Caco-2 (cell line): ENCODE measurements around the gene ZC3H6. TPM values are rescaled to one million over a fixed set of nuclear protein-coding genes. Genes with fewer than 3 reads are reported as not detected.

Source experiments
- Bru-seq: library from RNA; stranded (reverse); fragments of 400-500 nt; gene quantifications from one replicate; lab custom pipeline; 2021; lab: Mats Ljungman, UMichigan
- BruChase-seq, 2 experiments: library from RNA; stranded (reverse); fragments of 400-500 nt; gene quantifications; one replicate each; lab custom pipeline; 2021; lab: Mats Ljungman, UMichigan
- BruUV-seq: library from RNA; stranded (reverse); fragments of 400-500 nt; replicated peaks from 2 replicates; lab custom pipeline; 2021; lab: Mats Ljungman, UMichigan
- CTCF ChIA-PET: fragments of 300-600 bp; sonication (Branson Sonifier 250); formaldehyde crosslinking; loops from one replicate; lab custom pipeline; 2022; ENCODE audit warnings: antibody characterized with exemption; lab: Charles Lee
- POLR2A ChIA-PET: fragments of 300-600 bp; sonication (Branson Sonifier 250); formaldehyde crosslinking; loops from one replicate; lab custom pipeline; 2022; ENCODE audit warnings: antibody characterized with exemption; lab: Charles Lee
- DNase-seq, 2 experiments: peaks; one replicate each; pipeline versions ENCODE4 v3.0.0 to v3.0.0-alpha.2; 2020 to 2022
- H3K27me3 ChIP-seq: replicated peaks from 2 replicates; pipeline ENCODE4 v1.6.0; 2011; ENCODE audit warnings: low read length; ENCODE audit not compliant: control insufficient read depth, insufficient read depth
- H3K36me3 ChIP-seq: 2 replicates; pipeline ENCODE4 v1.5.1; 2011; ENCODE audit warnings: low read length; ENCODE audit not compliant: control insufficient read depth, insufficient read depth
- H3K4me1 ChIP-seq: fragments of 250-450 bp; sonication (Bioruptor Pico); 2 replicates; pipeline ENCODE4 v1.5.1; 2020; ENCODE audit warnings: mild to moderate bottlenecking
- H3K4me3 ChIP-seq: 2 replicates; pipeline ENCODE4 v1.5.1; 2011; ENCODE audit warnings: low read depth, mild to moderate bottlenecking, control low read depth, low read length
- H3K9me3 ChIP-seq: fragments of 250-450 bp; sonication (Bioruptor Pico); 2 replicates; pipeline ENCODE4 v1.5.1; 2020; ENCODE audit warnings: mild to moderate bottlenecking, moderate library complexity
- H3K27ac Mint-ChIP-seq: one replicate; pipeline ENCODE4 v1.8.0; 2022; ENCODE audit warnings: mixed read lengths; ENCODE audit not compliant: unreplicated experiment
- H3K27me3 Mint-ChIP-seq: one replicate; pipeline ENCODE4 v1.8.0; 2022; ENCODE audit warnings: mixed read lengths; ENCODE audit not compliant: insufficient read depth, unreplicated experiment
- H3K36me3 Mint-ChIP-seq: one replicate; pipeline ENCODE4 v1.8.0; 2022; ENCODE audit warnings: mild to moderate bottlenecking, mixed read lengths; ENCODE audit not compliant: insufficient read depth, unreplicated experiment
- H3K4me1 Mint-ChIP-seq: one replicate; pipeline ENCODE4 v1.8.0; 2022; ENCODE audit warnings: low read depth, mixed read lengths; ENCODE audit not compliant: unreplicated experiment
- H3K4me3 Mint-ChIP-seq: one replicate; pipeline ENCODE4 v1.8.0; 2022; ENCODE audit warnings: mild to moderate bottlenecking, moderate library complexity, mixed read lengths; ENCODE audit not compliant: unreplicated experiment
- H3K9me3 Mint-ChIP-seq: one replicate; pipeline ENCODE4 v1.8.0; 2022; ENCODE audit warnings: mixed read lengths; ENCODE audit not compliant: unreplicated experiment
- intact Hi-C: fragments of 100-400 bp; cut with micrococcal nuclease; formaldehyde crosslinking; loops from one replicate; pipeline ENCODE4 v1.10.0; 2022; ENCODE audit not compliant: unreplicated experiment
- long read RNA-seq: library from polyadenylated mRNA; stranded (forward); transcript quantifications from one replicate; pipeline ENCODE4 v2.0.0, GENCODE V29; 2022
- total RNA-seq: library from RNA; stranded (reverse); gene quantifications from 2 replicates; pipeline ENCODE4 v1.2.3, GENCODE V29; 2022
- TF ChIP-seq, protein P1 (sequence below), 2 experiments: fragments of 200-600 bp in 1 of 2; IDR thresholded peaks; 1 replicate in 1 of 2; 2 replicates in 1 of 2; pipeline versions ENCODE4 v1.5.1 to v1.8.0; 2011 to 2022; ENCODE audit warnings: antibody characterized with exemption in 1 of 2, control low read depth in 1 of 2, inconsistent platforms in 1 of 2, low read depth in 1 of 2, low read length in 1 of 2, mild to moderate bottlenecking in 1 of 2, moderate library complexity in 1 of 2; ENCODE audit not compliant: insufficient read depth in 1 of 2, severe bottlenecking in 1 of 2, unreplicated experiment in 1 of 2

Gene ZC3H6, protein sequence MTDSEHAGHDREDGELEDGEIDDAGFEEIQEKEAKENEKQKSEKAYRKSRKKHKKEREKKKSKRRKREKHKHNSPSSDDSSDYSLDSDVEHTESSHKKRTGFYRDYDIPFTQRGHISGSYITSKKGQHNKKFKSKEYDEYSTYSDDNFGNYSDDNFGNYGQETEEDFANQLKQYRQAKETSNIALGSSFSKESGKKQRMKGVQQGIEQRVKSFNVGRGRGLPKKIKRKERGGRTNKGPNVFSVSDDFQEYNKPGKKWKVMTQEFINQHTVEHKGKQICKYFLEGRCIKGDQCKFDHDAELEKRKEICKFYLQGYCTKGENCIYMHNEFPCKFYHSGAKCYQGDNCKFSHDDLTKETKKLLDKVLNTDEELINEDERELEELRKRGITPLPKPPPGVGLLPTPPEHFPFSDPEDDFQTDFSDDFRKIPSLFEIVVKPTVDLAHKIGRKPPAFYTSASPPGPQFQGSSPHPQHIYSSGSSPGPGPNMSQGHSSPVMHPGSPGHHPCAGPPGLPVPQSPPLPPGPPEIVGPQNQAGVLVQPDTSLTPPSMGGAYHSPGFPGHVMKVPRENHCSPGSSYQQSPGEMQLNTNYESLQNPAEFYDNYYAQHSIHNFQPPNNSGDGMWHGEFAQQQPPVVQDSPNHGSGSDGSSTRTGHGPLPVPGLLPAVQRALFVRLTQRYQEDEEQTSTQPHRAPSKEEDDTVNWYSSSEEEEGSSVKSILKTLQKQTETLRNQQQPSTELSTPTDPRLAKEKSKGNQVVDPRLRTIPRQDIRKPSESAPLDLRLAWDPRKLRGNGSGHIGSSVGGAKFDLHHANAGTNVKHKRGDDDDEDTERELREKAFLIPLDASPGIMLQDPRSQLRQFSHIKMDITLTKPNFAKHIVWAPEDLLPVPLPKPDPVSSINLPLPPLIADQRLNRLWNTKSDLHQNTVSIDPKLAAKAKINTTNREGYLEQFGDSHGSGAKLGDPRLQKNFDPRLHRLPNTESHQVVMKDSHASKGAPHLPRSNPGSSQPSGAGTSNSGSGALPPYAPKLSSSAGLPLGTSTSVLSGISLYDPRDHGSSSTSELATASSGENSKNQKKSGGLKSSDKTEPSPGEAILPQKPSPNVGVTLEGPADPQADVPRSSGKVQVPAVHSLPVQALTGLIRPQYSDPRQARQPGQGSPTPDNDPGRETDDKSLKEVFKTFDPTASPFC
- total RNA-seq (1.9 and 3.2 TPM in 2 replicates), Bru-seq, nascent RNA (percentile 56 among the genes with signal in this experiment), BruChase-seq, experiment 1, labeled RNA remaining after a 2-hour chase (percentile 55 among the genes with signal in this experiment), BruChase-seq, experiment 2, labeled RNA remaining after a 6-hour chase (percentile 51 among the genes with signal in this experiment)
- long read RNA-seq, full-length matches to known transcripts: 1 of 4 reads
- long read RNA-seq, partial matches to known transcripts: 0 of 4 reads
- long read RNA-seq, other reads (novel, unspliced or antisense): 3 of 4 reads

DNA sequence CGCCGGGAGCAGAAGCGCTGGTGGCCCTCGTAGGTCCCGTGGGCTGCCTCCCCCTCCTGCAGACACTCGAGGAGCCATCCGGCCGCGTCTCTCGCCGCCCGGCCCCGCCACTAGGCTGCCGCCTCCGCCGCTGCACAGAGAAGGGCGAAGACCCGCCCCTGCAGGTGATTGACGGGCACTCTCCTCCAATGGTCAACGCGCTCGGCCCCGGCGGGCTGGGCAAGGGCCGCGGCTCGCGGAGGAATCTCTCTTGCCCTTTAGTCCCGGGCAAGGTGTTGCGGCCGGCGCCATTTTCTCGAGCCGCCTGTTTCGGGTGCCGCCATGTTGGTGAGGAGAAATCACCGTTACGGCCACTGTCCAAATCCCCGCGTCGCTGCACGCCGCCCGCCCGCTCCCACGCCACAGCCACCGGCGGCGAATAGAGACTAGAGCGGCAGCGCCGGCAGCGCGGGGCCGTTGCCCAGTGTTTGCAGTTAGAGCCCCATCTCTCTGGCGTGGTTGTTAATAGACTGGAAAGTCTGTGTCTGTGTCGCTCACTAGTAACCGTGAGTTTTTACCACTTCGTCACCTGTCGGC, at the start of gene ZC3H6:
TSS of gene ZC3H6 (plus strand) at position 287 of the 576 bp plus-strand sequence. CDS start 398 bp downstream, outside the sequence.
- Histone ChIP-seq H3K36me3 (no peaks in the 10 kb centered on the region), H3K27me3 (no peaks in the 10 kb centered on the region), H3K4me3 (peak within 1 kb of the TSS; percentile 98), H3K4me1 (no peaks in the 10 kb centered on the region), H3K9me3 (no peaks in the 10 kb centered on the region)
- POLR2A ChIA-PET: interaction anchor here (0.6 kb wide), 1 partner anchor 221 kb away, joined by 3 read pairs; no protein-coding TSS in a partner anchor
- peak; percentile 98 to 100 for DNase-seq
- Mint-ChIP-seq H3K4me1 (peaks cover 7% of the 10 kb centered on the region), H3K36me3 (peaks cover 12% of the 10 kb centered on the region), H3K27ac (peak within 1 kb of the TSS; percentile 93), H3K27me3 (no peaks in the 10 kb centered on the region), H3K9me3 (no peaks in the 10 kb centered on the region), H3K4me3 (peak within 1 kb of the TSS; percentile 81)
- BruUV-seq: no TSS peak
- TF ChIP-seq, protein P1, sequence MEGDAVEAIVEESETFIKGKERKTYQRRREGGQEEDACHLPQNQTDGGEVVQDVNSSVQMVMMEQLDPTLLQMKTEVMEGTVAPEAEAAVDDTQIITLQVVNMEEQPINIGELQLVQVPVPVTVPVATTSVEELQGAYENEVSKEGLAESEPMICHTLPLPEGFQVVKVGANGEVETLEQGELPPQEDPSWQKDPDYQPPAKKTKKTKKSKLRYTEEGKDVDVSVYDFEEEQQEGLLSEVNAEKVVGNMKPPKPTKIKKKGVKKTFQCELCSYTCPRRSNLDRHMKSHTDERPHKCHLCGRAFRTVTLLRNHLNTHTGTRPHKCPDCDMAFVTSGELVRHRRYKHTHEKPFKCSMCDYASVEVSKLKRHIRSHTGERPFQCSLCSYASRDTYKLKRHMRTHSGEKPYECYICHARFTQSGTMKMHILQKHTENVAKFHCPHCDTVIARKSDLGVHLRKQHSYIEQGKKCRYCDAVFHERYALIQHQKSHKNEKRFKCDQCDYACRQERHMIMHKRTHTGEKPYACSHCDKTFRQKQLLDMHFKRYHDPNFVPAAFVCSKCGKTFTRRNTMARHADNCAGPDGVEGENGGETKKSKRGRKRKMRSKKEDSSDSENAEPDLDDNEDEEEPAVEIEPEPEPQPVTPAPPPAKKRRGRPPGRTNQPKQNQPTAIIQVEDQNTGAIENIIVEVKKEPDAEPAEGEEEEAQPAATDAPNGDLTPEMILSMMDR (IDR thresholded peaks at IDR 0.05; ENCODE audit: insufficient read depth in 1 of 2, low read depth in 1 of 2, low read length in 1 of 2, severe bottlenecking in 1 of 2, unreplicated experiment in 1 of 2): peak; percentile 17 to 18
- intact Hi-C loops: loop anchor here (1.0 kb wide), 1 partner anchor 26 kb away; no protein-coding TSS in a partner anchor
- CTCF ChIA-PET: no interaction called here

DNA sequence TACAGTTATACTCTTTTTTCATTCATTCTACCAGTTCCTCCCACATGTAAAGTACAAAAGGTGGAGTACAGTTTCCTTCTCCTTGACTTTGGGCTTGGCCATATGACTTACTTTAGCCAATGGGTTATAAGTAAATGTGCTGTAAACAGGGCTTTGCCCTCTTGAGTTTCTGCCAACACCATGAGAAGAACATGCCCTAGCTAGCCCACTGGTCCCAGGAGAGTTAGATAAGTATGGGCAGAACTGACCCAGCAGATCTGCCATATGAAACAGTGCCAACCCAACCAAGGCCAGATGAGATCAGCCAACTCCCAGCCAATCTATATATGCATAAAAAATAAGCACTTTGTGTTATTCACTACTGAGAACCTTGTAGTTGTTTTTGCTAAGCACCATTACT, 46.0 kb upstream of the ZC3H6 start:
- no peak overlapping the region for H3K4me3 Mint-ChIP-seq
- POLR2A ChIA-PET: no interaction called here
- no peaks in the 10 kb centered on the region for H3K36me3 ChIP-seq
- H3K9me3 ChIP-seq: no peaks in the 10 kb centered on the region; the same call in 1 of the 2 replicates
- no peak overlapping the region for H3K4me3 ChIP-seq
- CTCF ChIA-PET: no interaction called here
- no peaks in the 10 kb centered on the region for H3K9me3 Mint-ChIP-seq
- TF ChIP-seq, protein P1 (IDR thresholded peaks at IDR 0.05; ENCODE audit: insufficient read depth in 1 of 2, low read depth in 1 of 2, low read length in 1 of 2, severe bottlenecking in 1 of 2, unreplicated experiment in 1 of 2): no peak
- no peaks in the 10 kb centered on the region for H3K4me1 Mint-ChIP-seq
- no peaks in the 10 kb centered on the region for H3K27me3 Mint-ChIP-seq
- H3K4me1 ChIP-seq: no peaks in the 10 kb centered on the region
- H3K27ac Mint-ChIP-seq: no peak overlapping the region
- DNase-seq: no peak
- intact Hi-C loops: no loop called here
- H3K27me3 ChIP-seq: no peaks in the 10 kb centered on the region
- BruUV-seq: no TSS peak
- no peaks in the 10 kb centered on the region for H3K36me3 Mint-ChIP-seq
